NCI-H146 (cell line): ENCODE data around the gene SLC8A2.
A peak's percentile ranks its signal among the peaks of the same experiment; 100 is the strongest.

Source experiments
- DNase-seq: peaks from one replicate; lab custom pipeline; 2025; lab: John Stamatoyannopoulos, UW

Gene SLC8A2

GRCh38 chr19:47471733-47472457 is at the start of gene SLC8A2:
Gene SLC8A2, minus strand, starts transcription at chr19:47471893. Its CDS starts 5,490 bp downstream, at chr19:47466403.
- peak; percentile 79 for DNase-seq

- DNase-seq = no peak
These were observed 49.1 kb upstream of the SLC8A2 start for GRCh38 chr19:47520839-47521238.

GRCh38 chr19:47520343-47520806 is 48.7 kb upstream of the SLC8A2 start:
- DNase-seq = no peak

GRCh38 chr19:47518854-47519253 is 47.2 kb upstream of the SLC8A2 start:
- DNase-seq = no peak

- no peak for DNase-seq
These were observed 46.4 kb upstream of the SLC8A2 start for GRCh38 chr19:47518139-47518538.

- peak; percentile 100 for DNase-seq
These were observed 43.3 kb upstream of the SLC8A2 start, which contains the start of gene NAPA for GRCh38 chr19:47514869-47515588. Gene NAPA, minus strand, starts transcription at chr19:47515063. Its CDS starts 123 bp downstream, at chr19:47514940.

GRCh38 chr19:47514151-47514868 is 42.6 kb upstream of the SLC8A2 start:
- DNase-seq = peak; percentile 69

GRCh38 chr19:47512948-47513319 is 41.2 kb upstream of the SLC8A2 start:
- no peak for DNase-seq

GRCh38 chr19:47512183-47512947 is 40.7 kb upstream of the SLC8A2 start:
- DNase-seq = no peak

- no peak for DNase-seq
These were observed 40.0 kb upstream of the SLC8A2 start for GRCh38 chr19:47511681-47512080.

- no peak for DNase-seq
These were observed 39.4 kb upstream of the SLC8A2 start for GRCh38 chr19:47511128-47511517.

GRCh38 chr19:47510516-47511127 is 38.9 kb upstream of the SLC8A2 start:
- no peak for DNase-seq

GRCh38 chr19:47509973-47510372 is 38.3 kb upstream of the SLC8A2 start:
- no peak for DNase-seq

- DNase-seq = no peak
These were observed 37.6 kb upstream of the SLC8A2 start for GRCh38 chr19:47509170-47509847.

- no peak for DNase-seq
These were observed 37.0 kb upstream of the SLC8A2 start for GRCh38 chr19:47508721-47509120.

GRCh38 chr19:47507924-47508553 is 36.3 kb upstream of the SLC8A2 start:
- no peak for DNase-seq

- no peak for DNase-seq
These were observed 35.3 kb upstream of the SLC8A2 start for GRCh38 chr19:47507012-47507411.

GRCh38 chr19:47506459-47506858 is 34.8 kb upstream of the SLC8A2 start:
- DNase-seq = no peak

GRCh38 chr19:47505506-47505905 is 33.8 kb upstream of the SLC8A2 start:
- no peak for DNase-seq

- DNase-seq = no peak
These were observed 32.1 kb upstream of the SLC8A2 start for GRCh38 chr19:47503826-47504150.
